Astrocyte of the cerebellum (primary cell): Measurements from ENCODE around the gene GAS2.

Source experiments
- DNase-seq: peaks from one replicate; pipeline ENCODE4 v3.0.0-alpha.2; 2011; ENCODE audit warnings: low read depth
- H3K4me3 ChIP-seq: 2 replicates; pipeline ENCODE4 v1.5.1; 2011; ENCODE audit warnings: mild to moderate bottlenecking, low read depth, low read length, moderate library complexity
- in situ Hi-C: cut with HindIII; loops from 2 replicates; pipeline ENCODE4 v1.10.0; 2017; ENCODE audit warnings: low sequenced_read_pairs
- TF ChIP-seq, protein P1 (sequence below): IDR thresholded peaks from 2 replicates; pipeline ENCODE4 v1.5.1; 2012; ENCODE audit warnings: low read length, low read depth, moderate library complexity, mild to moderate bottlenecking; ENCODE audit errors: missing control alignments

The GAS2 gene

GRCh38 chr11:22657101-22657694 is 9.2 kb upstream of the GAS2 start:
- DNase-seq, result no peak
- TF ChIP-seq, protein P1, sequence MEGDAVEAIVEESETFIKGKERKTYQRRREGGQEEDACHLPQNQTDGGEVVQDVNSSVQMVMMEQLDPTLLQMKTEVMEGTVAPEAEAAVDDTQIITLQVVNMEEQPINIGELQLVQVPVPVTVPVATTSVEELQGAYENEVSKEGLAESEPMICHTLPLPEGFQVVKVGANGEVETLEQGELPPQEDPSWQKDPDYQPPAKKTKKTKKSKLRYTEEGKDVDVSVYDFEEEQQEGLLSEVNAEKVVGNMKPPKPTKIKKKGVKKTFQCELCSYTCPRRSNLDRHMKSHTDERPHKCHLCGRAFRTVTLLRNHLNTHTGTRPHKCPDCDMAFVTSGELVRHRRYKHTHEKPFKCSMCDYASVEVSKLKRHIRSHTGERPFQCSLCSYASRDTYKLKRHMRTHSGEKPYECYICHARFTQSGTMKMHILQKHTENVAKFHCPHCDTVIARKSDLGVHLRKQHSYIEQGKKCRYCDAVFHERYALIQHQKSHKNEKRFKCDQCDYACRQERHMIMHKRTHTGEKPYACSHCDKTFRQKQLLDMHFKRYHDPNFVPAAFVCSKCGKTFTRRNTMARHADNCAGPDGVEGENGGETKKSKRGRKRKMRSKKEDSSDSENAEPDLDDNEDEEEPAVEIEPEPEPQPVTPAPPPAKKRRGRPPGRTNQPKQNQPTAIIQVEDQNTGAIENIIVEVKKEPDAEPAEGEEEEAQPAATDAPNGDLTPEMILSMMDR, result no peak
- in situ Hi-C loops, result no loop called here

DNA sequence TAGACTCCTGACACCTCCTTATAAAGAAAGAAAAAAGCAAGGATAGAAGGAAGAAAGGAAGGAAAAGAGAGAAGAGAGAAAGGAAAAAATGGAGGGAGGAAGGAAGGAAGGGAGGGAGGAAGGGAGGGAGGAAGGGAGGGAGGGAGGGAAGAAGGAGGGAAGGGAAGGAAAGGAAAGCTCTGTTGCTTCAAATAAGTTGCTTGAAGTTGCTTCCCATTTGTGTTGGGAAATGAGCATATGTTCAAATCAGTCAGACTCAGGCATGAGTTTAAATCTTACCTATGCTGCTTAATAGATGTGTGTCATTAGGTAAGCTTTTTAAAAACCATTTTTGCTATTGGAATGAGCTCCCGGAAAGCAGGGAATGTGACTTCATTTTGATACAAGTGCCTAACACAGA is 6.6 kb upstream of the GAS2 start:
- H3K4me3 ChIP-seq, result no peak overlapping the region
- TF ChIP-seq, protein P1, result no peak

More at GRCh38 chr11:22657101-22657694, 9.2 kb upstream of the GAS2 start:
- no peak overlapping the region for H3K4me3 ChIP-seq

DNA sequence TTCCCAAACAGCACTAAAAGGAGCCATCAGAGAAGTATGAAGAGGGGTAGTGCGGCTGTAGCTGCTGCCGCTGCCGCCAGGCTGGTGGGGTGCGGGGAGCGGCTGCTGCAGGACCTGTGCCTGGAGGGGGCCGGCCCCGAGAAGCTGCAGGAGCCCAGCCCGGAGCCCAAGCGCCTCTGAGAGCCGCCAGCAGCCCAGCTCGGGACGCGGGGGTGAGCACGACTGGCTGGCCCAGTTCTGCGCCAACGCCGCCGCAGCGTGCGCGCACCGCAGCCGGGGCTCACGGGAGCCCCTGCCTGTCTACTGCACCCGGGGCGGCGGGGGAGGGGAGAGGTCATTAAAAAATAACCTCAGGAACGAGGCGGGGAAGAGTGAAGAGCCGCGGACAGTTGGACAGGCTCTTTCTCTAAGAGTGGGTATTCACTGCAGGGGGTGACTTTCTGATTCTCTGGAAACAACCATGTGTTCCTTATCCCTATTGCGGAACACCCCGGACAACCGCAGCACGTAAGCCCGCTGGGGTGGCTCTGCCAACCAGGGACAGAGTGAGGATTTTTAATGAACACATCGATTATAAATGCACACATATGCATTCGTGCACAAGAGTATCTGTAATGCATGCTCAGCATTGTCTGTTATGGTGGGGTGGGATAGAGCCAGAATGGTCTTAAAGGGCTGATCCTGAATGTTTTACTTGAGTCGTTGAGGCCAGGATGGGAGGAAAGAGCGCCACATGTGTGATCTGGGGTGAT is 453 bp downstream of the GAS2 start:
- no peak for DNase-seq
- in situ Hi-C loops, result no loop called here
- peak overlapping the region; percentile 49 for H3K4me3 ChIP-seq
- TF ChIP-seq, protein P1, result no peak

More for the DNA sequence above, 6.6 kb upstream of the GAS2 start:
- no peak for DNase-seq
- in situ Hi-C loops, result no loop called here

- TF ChIP-seq, protein P1, result no peak
- no peak for DNase-seq
- in situ Hi-C loops, result no loop called here
- no peak overlapping the region for H3K4me3 ChIP-seq
Measured at GRCh38 chr11:22668005-22668796, 1.8 kb downstream of the GAS2 start.

DNA sequence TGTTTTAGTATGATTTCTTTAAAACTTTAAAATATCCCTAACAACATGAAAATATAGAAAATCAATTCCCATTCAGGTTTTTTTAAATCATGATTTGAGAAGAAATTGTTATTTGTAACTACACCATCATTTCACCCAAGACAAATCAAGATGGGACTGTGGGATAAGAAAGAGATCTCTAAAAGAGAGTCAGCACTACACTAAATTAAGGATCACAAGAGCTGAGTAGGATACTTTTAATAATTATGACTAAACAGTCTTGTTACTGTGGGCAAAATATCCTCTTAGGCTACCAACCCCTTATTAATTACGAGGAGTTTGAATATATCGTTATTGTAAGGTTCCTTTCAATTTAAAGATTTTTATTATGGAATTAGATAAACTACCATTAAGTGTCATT is 3.0 kb downstream of the GAS2 start:
- TF ChIP-seq, protein P1, result no peak
- in situ Hi-C loops, result no loop called here
- no peak overlapping the region for H3K4me3 ChIP-seq
- no peak for DNase-seq

DNA sequence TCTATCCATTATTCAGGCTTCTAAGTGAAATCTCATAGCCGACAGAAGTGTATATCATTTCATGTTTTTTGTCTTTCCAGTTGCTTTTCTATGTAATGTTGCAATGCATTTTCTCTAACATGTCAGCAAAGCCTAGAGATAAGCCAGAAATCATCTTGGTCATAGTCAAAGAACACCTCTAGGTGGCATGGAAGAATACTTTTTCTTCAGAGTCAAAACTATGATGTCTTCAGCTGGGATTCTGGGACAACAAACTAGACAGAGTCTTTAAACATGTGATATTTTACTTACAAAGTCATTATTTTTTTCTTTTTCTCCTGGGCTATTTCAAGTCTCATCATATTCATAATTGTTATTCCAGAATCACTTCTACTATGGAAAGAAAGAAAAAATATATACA is 4.4 kb downstream of the GAS2 start:
- no peak overlapping the region for H3K4me3 ChIP-seq
- TF ChIP-seq, protein P1, result no peak
- no peak for DNase-seq
- in situ Hi-C loops, result no loop called here
